GM21526 (cell line): ENCODE results near the gene PHACTR3.
"Not testable (repeated sequence)": the region's sequence is repeated elsewhere in the genome, so short reads cannot be mapped to it uniquely, and the experiment has no call there.

Experiments used
- ATAC-seq: cut with Tn5 transposase; IDR thresholded peaks from one replicate; pipeline ENCODE4 v1.9.1; 2021; ENCODE audit warnings: moderate library complexity; ENCODE audit not compliant: unreplicated experiment, low FRiP score

Gene PHACTR3

DNA sequence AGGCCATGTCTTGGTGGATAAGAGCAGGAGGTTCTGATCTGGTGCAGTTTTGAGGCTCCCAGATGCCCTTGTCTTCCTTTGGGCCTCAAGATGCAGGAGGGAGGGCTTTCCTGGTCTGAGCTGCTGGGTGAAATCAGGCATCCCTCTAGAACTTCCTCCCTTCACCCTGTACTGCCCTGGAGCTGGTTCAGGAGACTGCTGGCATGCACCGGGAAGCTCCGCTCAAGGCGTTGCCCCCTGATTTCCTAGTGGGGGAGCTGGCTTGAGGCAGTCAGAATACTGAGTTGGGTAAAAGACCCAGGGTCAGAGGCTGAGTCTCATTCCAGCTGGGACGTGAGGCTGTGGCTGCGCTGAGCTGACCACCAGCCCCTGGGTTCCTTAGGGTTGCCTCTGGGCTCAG, 12.0 kb downstream of the PHACTR3 start:
- ATAC-seq: no peak

DNA sequence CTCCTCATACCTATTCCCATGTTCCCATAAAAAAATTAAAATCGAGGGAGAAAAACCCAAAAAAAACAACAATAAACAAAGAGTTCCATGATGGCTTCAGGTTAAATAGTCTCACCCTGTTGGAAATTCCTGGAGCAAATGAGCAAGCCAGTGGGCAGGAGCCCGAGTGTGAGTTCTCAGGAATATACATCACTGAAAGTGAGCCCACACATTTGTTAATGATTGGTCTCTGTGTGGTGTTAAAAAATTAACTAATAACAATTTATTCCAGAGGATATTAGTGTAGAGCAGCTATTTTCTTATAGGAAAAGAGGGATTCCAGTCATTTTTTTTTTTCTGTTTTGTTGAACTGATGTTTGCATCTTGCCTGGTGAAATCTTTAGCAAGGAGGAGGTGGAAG, 12.9 kb downstream of the PHACTR3 start:
- no peak for ATAC-seq

DNA sequence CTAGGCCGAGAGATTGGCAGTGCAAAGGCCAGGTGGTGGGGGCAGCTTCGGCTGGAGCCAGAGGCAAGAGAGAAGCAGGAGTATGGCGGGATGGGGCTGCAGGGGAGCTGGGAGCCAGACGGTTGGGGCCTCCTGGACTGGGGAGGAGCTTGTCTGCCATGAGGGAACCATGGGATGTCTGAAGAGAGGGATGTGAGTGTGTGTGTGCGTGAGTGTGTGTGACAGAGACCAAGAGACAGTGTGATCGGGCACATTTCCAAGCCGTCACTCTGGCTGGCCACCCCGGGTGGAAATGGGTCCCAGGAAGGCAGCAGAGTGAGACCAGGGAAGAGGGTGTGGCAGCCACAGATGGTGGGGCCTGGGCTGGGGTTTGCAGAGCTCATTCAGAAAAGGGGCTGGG, 13.8 kb downstream of the PHACTR3 start:
- no peak for ATAC-seq

DNA sequence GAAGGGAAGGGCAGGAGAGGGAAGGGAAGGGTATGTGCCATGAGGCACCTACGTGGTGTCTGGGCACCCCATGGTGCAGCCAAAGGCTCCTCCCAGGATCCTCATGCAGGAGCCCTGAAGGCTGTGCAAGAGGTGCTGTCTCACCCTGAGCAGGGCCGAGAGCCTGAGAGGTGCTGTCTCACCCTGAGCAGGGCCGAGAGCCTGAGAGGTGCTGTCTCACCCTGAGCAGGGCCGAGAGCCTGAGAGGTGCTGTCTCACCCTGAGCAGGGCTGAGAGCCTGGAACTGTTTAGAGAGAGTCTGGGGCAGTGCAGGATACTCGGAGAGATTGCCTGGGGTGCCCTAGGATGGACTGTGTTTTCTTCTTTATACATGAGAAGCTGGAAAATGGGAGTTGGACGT, 14.2 kb downstream of the PHACTR3 start:
- ATAC-seq: not testable (repeated sequence)

DNA sequence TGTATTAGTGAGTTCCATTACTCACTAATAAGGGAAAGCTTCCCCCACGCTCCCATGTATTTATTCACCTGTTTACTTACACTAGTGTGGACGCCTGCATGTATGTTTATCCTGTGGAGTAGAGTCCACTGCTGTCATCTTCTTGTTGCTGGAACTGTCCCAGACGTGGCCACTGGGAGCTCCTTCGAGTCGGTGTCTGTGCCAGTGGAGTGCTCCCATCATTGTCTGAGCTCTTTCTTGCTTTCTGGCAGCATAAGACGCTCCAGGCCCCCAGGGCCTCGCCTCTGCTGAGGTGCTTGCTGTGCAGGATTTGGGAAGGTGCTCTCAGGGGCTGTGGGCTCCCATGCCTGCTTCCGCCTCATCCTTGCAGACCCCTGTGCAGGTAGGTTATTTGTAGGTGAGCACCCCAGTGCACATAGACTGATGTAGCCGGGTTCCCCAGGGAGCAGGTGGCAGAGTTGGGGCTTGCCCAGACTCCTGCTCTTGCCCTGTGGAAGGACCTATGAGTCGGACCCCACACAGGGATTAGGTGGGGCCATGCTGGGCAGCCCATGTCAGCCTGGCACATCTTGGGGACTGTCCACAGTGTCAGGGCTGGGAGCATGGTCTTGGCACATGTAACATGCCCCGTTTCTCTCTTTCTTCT, 16.6 kb downstream of the PHACTR3 start:
- no peak for ATAC-seq

DNA sequence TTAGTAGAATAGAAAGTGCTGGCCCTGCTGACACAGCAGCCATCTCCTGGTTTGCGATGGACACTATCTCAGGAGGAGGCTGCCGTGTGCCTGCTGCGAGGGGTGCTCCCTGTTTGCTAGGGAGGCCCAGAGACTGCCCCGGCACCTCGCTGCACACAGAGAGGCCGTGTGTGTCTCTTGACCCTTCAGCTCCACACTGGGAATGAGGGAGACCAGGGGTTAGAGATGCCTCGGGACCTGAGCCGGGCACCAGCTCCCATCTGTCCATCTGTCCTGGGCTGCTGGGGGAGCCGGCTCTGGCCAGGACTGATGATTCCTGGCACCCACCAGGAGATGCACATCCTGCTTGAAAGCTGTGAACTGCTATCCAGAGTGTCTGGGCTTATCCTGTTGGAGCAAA, 18.2 kb downstream of the PHACTR3 start:
- ATAC-seq: no peak

DNA sequence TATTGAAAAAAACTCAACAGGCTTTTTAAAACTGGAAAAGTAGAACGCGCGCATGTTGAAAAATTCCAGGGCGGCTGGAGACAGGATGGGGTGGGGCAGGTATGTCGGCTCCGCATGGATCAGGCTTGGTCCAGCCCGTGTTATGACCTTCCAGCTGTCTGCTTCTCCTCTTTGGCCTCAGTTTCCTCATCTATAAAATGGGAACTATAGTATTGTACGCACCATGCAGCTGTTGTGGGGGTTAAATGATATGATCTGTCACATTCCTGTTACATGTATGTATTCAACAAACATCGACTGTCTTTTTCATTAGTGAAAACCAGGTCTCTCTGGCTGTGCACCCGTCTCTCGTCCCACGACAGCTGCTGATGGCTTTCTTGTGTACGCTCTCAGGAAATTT, 18.8 kb downstream of the PHACTR3 start:
- no peak for ATAC-seq

DNA sequence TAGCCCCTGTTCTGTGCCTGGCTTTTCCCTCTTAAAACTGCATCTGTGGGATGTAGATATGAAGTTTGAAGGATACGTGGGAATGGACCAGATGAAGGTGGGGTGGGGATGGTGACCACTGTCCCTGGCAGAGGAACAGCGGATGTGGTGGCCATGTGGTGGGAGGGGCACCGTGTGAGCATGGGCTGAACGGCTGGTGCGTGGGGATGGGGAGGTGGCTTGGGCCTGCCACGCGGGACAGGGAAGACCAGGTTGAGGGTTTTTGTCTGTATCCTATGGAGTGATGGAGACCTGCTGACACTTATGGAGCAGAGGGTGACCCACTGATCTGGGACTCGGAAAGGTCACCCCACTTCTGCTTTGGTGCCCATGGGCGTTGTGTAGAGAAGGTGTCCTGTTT, 19.2 kb downstream of the PHACTR3 start:
- ATAC-seq: no peak

DNA sequence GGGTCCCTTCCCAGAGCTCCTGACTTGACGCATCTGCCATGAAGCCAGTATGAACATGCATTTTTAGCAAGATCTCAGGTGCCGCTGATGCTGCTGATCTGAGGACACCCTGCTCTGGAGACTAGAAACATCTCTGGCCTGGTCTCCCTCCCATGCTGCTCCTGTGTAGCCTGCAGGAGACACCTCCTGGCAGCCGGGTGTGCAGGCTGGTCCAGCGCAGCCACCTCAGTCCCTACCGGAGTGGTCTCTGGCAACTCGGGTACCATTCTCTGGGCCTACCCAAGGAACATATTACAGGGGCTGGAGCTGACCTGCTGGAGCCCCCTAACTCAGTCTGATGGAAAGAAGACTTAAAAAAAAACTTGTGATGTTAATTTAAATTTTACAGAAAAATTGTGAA, 20.1 kb downstream of the PHACTR3 start:
- no peak for ATAC-seq

DNA sequence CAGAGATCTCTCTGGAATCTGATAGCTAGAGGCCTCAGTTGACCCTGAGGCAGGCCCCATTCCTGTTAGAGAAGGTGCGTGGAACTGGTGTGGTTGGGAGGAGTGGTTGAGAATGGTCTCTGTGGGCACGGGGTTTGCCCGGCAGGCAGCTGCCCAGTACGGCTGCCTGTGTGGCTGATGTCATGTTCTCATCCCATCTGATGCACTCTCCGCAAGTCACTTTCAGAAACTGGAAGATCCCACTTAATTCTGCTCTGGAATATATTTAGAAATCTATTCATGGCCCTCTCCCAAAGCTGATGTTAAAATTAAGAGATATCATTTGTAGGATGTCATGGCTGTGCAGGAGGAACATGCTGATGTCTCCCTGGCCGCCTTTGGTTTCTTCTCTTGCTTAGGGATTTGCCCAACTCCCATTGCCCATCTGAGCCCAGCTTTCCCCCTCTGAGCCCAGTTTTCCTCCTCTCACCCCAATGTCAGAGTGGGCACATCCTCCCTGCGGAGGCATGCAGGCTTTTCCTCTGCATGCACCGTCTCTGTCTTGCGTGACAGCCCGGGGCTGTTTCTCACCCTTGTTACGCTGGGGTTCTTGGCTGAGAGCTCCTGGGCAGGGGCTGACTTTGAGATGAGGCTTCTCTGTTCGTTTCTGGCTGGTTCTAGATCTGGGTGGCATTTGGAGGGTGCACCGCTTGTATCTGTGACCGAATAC, 21.0 kb downstream of the PHACTR3 start:
- no peak for ATAC-seq

DNA sequence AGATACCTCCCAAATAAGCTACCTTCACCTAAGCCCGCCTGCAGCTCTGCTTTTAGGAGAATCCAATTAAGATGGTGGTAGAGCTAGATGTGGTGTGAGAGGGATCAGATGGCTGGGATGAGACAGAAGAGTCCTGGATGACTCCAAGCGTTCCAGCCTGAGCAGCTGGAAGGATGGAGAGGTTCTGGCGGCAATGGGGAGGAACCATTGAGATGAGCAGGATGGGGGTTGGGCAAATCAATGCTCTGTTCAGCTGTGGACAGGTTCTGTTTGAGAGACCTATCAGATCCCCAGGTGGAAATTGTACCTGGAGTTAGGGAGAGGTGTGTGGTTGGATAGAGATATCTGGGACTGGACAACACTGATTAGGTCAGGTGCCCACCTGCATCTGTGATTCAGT, 23.0 kb downstream of the PHACTR3 start:
- no peak for ATAC-seq

DNA sequence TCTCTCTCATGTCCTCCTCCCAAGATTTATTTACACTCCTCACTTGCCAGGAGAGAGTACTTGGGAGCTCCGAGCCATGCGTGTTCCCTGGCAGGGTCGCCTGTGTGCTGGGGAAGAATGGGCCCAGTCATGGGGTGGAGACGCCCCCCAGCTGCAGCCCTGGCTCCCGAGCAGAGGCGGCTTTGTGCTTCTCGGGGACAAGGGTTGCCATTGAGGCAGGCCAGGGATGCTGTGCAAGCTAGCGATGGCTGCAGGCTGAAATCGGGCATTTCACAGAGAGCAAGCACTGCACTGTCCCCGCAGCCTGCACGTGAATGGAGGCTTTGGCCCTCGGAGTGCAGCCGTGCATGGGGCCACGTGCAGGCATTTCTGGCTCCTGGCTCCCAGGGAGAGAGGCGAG, 23.8 kb downstream of the PHACTR3 start:
- ATAC-seq: no peak

DNA sequence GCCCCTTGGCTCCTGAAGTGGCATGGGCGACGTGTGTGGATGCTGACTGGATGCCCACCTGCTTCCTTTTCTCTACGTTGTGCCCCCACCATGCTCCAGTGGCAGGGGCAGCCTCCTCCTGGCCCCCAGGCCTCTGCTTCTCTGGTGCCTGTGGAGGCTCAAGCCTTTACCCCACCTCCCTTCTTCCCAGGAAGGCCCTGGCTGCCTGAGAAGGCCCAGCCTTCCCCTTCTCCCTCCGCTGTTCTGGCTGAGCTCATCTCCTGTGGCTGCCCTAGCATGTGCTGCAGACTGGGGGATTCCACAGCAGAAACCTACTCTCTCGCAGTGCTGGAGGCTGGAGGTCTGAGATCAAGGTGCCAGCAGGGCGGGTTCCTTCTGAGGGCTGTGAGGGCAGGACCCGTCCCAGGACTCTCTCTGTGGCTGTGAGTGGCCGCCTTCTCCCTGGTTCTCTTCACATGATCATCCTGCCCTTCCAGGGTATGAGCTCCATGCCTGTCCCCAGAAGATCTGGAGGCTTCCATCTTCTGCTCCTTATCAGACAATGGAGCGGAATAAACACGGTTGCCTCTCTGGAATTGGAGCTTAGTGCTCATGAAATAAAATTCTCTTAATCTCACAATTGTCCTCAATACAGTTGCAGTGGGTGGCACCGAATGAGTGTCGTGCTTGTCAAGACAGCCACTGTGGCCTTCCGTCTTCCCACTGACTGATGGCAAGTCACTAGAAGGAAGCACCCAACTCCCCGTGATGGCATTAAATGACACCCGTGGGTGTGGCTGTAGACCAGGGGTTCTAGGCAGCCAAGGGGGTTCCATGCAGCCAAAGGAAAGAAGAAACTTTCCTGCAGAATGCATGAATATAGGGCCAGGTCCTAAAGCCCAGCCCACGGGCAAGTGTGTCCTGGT, 25.1 kb downstream of the PHACTR3 start:
- no peak for ATAC-seq

DNA sequence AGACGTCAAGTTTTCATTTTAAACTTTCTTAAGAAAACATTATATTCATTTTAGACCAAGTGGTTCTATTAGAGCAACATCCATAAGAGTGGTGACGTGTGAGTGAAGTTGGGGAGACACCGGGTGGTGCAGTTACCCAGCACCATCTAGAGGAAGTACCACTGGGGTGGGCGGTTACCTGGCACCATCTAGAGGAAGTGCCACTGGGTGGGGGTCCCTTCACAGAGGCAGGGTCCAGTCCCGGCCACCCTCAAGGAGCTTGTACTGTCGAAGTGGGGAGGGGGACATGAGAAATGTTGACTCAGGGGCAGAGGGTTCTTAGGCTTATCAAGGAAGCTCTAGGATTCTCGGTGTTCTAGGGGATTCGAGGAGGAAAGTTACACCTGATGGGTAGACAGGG, 26.2 kb downstream of the PHACTR3 start:
- ATAC-seq: no peak

DNA sequence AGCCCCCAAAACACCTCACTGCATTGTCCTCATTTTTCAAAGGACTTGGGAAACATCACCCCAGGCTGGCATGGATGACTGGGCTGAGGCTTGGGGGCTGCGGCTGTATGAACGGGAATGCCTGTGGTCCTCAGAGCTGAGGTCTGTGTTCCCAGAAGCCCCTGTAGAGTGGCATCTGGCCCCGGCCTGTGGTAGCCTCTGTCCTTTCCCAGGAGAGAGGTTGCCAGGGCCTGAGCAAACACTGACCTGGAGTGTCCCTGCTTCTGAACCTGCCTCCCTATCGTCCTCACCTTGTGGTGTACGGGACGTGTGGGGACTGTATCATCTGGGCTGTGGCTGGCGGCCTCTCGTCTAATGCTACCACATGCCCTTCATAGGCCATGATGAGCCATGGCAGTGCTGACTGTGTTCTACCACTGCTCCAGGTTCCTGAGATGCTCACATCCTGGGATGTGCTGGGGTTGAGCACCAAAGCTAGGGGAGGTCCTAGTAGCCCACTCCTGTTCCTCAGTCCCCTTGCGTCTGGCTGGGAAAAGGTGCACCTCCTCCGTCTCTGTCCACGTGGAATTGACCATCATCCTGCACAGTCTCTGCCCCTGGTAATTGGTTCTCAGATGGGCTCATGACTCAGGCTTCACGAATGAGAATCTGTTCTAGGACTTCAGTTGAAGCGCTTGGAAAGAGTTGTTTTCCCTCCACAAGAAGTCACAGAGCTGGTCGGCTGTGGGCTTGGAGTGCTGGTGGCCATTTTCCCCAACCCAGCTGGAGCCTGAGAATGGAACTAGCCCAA, 27.6 kb downstream of the PHACTR3 start:
- ATAC-seq: no peak

DNA sequence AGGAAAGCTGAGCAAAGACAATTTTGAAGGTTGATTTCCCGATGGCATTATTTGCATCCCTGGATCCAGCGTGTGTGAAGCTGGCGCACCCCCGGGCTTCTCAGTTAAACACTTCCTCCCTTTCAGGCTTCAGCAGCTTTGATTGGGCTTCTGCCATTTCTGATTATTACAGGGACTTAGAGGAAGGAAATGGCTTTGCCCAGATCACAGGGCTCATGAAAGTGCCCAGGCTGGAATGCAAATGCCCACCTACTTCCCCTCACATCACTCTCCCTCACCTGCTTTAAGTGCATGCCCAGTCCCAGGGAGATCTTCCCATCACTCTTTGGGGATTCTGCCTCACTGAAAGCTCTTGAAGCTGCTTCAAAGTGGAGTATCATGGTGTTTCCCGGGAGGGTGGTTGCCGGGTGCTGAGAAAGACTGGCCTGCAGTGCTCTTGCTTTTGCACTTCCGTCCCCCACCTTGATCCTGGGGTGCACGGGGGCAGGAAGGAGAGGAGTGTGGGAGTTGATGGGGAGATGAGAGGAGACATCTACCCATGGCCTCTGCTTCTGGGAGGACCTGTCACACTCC, 28.3 kb downstream of the PHACTR3 start:
- no peak for ATAC-seq

DNA sequence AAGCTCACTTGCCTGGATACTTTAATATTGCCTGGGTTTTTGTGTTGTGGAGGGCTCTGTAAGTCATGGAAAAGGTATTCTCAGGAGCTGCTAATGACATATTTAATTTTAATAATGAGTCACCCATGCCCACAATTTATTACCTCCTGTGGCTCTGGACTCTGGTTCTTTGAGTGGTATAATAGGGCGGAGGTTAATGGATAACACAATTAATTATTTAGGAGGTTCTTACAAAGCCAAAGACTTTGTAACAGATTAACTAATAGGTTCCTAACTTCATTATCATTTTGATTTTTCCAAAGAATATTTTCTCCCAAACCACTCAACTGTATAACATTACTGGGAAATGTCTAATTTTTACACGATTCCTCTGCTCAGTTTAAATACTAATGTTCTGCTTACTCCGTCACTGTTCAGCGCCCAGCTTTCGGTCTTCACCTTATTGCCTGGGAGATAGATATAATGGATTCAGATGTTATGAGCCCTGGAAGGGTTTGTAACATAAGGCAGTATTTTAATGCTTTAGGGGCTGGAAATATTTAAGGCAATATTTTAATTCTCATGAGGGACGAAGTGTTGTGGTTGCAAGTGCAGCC, 29.4 kb downstream of the PHACTR3 start:
- ATAC-seq: no peak

DNA sequence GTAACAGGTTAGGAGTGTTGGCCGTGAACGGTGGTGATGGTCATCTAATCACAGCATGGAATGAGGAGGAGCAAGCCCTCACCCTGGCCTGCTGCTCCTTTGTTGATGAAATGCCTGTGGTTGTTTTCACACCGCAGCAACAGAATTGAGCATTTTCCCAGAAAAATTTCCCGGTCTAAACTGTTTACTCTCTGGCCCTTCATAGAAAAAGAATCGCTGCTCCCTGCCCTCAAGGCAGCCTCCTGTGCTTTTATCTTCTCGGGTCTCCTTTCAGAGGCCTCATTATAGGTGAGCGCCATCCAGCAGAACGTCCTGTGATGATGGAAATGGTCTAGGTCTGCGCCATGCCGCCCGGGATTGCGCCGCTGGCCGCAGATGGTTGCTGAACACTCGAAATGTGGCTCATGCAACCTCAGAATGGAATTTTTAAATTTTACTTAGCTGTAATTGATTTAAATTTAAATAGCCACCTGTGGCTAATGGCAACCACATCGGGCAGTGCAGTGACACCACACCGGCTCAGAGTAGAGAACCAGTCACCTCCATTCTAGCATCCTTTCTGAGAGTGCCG, 30.2 kb downstream of the PHACTR3 start:
- ATAC-seq: no peak

DNA sequence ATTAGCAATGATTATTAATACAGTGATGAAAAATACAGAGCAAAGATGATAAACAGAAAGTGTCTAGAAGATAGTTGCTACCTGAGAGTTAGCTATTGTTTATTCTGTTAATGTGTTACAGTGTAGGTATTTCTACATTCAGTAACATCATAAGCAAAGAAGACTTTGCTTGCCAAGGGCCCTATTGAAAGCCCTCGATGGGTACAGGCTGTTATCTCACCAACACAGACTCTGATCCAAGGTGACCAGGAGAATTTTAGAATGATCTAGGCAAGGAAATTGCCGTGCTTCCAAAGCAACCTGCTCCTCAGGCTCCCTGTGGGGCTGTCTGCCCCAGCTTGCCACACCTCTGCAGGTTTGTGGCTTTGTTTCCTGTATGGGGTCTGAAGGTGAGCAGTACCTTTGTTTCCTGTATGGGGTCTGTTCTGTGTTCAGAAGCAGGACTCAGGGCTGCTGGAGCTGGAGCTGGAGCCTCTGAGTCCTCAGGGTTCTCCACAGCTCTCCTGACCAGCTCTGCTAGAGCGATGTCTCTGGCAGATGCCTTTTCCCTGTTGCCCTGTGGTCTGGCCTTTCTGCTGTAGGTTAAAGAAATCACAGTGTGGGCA, 32.5 kb downstream of the PHACTR3 start:
- no peak for ATAC-seq
